GM04503 (cell line): ENCODE data around the gene IARS2.
"Not testable (repeated sequence)": the region's sequence is repeated elsewhere in the genome, so short reads cannot be mapped to it uniquely, and the experiment has no call there.

Experiments used
- DNase-seq: peaks from one replicate; pipeline ENCODE4 v3.0.0-alpha.2; 2012; ENCODE audit warnings: low read depth

IARS2 gene

GRCh38 chr1:220094016-220094911 lies at the start of gene IARS2:
TSS of gene IARS2 (plus strand) at chr1:220094132. CDS start at chr1:220094217, 85 bp downstream.
- DNase-seq: peak; percentile 26

- DNase-seq: no peak
Measured at GRCh38 chr1:220044678-220045355, 49.1 kb upstream of the IARS2 start.

DNA sequence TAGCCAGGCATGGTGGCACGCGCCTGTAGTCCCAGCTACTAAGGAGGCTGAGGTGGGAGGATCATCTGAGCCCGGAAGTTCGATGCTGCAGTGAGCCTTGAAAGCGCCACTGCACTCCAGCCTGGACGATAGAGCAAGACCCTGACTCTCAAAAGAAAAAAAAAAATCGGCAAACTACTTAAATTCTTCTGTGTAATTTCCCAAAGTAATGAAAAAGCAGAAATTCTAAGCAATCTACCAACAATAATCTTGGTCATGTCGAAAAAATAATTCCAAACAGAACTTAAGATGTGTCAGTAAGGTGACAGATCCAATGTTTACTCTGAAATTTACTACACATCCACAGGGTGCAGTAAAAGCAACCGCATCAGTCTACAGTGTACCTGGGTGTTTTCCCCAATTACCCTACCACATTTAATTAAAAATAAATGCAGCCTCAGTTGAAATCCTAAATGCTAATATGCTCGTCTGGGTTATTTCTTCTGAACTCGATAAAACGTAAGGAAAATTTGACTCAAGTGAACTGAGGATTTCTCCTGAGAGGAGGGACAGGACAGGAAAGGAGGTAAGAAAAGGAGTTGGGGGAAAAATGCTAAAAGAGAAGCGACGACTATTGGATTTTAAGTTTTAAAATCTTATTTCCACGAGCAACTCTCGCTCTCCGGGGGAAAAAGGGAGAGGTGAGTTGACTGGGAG lies 48.4 kb upstream of the IARS2 start:
- DNase-seq: no peak

- DNase-seq: peak; percentile 91
Measured at GRCh38 chr1:220046052-220046930, 47.6 kb upstream of the IARS2 start, which contains the start of gene EPRS1. TSS of gene EPRS1 (minus strand) at chr1:220046505. CDS start at chr1:220046388, 117 bp downstream.

GRCh38 chr1:220056374-220056773 lies 37.6 kb upstream of the IARS2 start:
- no peak for DNase-seq

GRCh38 chr1:220060876-220061275 lies 33.1 kb upstream of the IARS2 start:
- DNase-seq: no peak

DNA sequence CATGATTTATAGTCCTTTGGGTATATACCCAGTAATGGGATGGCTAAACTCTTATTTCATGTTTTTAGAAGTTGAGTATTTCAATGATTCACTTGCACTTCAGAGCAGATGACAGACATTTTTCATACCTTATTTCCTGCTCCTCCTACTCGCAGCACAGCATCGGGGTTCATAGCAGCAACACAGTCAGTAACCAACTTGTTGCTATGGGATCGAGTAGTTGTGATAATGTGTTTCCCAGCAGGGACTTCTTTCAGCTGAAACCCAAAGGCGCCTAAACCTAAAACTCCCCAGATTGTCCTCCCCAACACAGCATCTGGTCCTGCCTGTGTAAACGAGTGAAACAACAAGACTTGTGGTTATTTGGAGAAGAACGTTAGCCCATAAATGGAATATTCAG lies 31.3 kb upstream of the IARS2 start:
- no peak for DNase-seq

- no peak for DNase-seq
Measured at GRCh38 chr1:220067269-220068204, 26.4 kb upstream of the IARS2 start.

DNA sequence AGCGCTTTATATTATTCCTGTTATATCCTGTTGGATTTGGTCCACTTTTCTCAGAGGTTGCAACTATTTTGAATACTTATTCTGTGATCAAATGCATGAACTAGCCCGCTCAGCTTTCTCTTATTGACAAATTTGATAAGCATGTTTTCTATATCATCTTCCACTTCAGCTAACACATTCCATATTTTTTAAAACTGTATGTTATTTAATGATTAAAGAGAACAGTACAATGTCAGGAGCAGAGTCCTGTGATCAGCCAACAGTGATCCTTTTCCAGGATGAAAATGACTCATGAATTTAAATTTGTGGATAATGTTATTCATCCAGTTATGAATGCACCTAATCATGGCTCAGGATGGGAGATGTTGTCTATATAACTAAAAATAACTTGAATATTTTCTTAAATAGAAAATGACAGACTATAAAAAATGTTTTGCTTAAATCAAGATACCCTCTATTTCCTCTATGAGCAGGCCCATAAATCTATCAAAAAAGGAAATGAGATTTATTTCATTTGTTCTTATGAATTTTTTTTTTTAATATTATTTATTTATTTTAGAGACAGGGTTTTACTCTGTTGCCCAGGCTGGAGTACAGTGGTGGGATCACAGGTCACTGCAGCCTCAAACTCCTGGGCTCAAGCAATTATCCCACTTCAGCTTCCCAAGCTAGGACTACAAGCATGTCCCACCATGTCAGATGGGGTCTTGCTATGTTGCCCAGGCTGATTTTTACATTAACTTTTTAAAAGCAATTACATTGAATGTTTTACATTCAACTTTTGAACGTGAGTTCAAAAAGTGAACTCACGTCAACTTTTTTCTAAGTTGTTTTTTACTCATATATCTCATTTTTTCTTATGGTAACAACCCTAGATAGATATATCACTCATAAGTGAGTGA lies 16.8 kb upstream of the IARS2 start:
- DNase-seq: no peak

- no peak for DNase-seq
Measured at GRCh38 chr1:220077887-220078286, 16.0 kb upstream of the IARS2 start.

GRCh38 chr1:220084460-220084859 lies 9.5 kb upstream of the IARS2 start:
- DNase-seq: no peak

GRCh38 chr1:220086261-220086686 lies 7.7 kb upstream of the IARS2 start:
- DNase-seq: not testable (repeated sequence)

DNA sequence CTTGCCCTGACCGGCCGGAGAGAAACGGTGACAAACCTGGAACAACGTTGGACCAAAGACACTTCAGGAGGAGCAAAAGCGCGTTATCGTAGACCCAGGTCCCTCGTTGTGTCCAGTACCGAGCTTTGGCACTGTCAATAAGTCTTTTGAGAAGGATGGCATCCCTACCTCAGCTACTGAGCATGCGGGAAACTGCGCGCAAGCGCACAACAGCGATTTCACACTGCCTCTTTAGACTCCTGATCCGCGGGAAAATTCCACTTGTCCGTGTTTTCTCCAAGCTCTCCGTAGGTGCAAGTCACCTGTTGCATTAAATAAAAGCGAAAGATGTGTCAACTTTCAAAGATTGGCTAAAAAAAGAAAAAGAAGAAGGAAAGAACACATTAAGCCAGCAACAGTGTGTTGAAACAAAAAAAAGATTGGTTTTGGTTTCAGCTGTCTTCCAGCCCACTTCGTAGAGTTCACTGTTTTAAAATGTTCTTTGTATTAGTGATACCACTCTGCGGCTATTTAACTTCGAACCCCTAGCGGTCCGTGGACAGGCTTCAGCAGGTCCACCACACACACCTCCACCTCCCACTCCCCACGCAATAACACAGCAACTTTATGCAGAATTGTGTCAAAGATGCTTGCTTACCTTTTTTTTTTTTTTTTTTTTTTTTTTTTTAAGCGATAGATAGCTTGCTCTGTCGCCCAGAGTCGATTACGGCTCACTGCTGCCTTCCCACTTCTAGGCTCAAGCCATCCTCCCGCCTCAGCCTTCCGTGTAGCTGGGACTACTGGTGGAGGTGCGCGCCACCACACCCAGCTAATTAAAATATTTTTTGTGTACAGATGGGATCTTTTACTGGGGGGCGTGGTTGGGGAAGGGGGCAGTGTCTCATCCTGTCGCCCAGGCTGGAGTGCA lies 4.0 kb upstream of the IARS2 start, which contains the start of gene BPNT1:
Gene BPNT1, minus strand, starts transcription at position 139 of the 907 bp plus-strand sequence. CDS start 9,942 bp downstream, outside the sequence.
- peak; percentile 68 for DNase-seq

- DNase-seq: no peak
Measured at GRCh38 chr1:220092694-220093093, 1.2 kb upstream of the IARS2 start.

GRCh38 chr1:220093361-220094015 lies 444 bp upstream of the IARS2 start:
- DNase-seq: no peak

DNA sequence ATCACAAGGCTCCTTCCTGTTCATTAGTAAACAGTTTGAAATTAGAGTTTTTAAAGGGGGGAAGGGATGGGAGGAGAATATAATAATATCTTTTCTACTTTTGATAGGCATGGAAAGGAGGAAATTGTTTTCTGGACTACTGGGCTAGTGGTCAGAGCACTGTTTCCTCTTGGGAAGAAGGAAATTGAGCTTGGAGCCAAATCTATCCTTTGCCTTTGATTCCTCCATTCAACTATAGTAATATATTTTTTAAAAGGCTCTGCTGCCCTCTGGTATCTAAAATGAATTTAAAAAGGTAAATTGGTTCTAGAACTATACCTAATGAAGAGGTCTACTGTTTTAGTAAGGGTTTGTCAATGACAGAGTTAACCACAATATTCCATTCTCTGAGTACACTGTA lies 5.9 kb downstream of the IARS2 start:
- no peak for DNase-seq

DNA sequence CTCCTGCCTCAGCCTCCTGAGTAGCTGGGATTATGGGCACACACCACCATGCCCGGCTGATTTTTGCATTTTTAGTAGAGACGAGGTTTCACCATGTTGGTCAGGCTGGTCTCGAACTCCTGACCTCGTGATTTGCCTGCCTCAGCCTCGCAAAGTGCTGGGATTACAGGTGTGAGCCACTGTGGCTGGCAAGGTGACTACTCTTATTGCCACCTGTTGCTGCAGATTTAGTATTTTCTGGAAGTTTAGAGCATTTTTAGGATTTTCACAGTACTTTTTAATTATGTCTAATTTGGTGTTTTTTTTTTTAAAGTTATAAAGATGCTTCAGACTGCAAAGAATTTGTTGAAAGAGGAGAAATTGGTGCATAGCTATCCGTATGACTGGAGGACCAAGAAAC lies 16.5 kb downstream of the IARS2 start:
- DNase-seq: not testable (repeated sequence)
